Small intestine (tissue), 7 donors: ENCODE data around the gene RAB7A. TPM values are rescaled to one million over a fixed set of nuclear protein-coding genes. Genes with fewer than 3 reads are reported as not detected.
A peak's percentile ranks its signal among the peaks of the same experiment; 100 is the strongest.

Experiments
- DNase-seq, 2 donors: peaks; one replicate each; pipeline versions ENCODE4 v3.0.0 to v3.0.0-alpha.2; 2013
- FAIRE-seq: peaks from 2 replicates; lab custom pipeline; 2012; peaks lifted over from hg19 to GRCh38; lab: Jason Lieb, UNC
- H3K27ac ChIP-seq, 3 donors: one replicate each; pipeline ENCODE4 v1.5.1; 2013; ENCODE audit warnings: low read length in 2 of 3, mild to moderate bottlenecking in 2 of 3, control low read depth in 1 of 3, inconsistent platforms in 1 of 3, low read depth in 1 of 3, moderate library complexity in 1 of 3
- H3K27me3 ChIP-seq, 3 donors: one replicate each; pipeline ENCODE4 v1.6.1; 2013; ENCODE audit warnings: low read length in 3 of 3, inconsistent platforms in 1 of 3; ENCODE audit not compliant: control insufficient read depth in 3 of 3, insufficient read depth in 3 of 3
- H3K36me3 ChIP-seq, 3 donors: one replicate each; pipeline ENCODE4 v1.6.1; 2013; ENCODE audit warnings: low read length in 3 of 3, inconsistent platforms in 1 of 3, low read depth in 1 of 3, mild to moderate bottlenecking in 1 of 3, moderate library complexity in 1 of 3; ENCODE audit not compliant: control insufficient read depth in 3 of 3, insufficient read depth in 2 of 3
- H3K4me1 ChIP-seq, 3 donors: one replicate each; pipeline ENCODE4 v1.6.1; 2013; ENCODE audit warnings: low read length in 2 of 3, inconsistent platforms in 1 of 3, low read depth in 1 of 3, mild to moderate bottlenecking in 1 of 3, moderate library complexity in 1 of 3; ENCODE audit not compliant: control insufficient read depth in 3 of 3, insufficient read depth in 2 of 3
- H3K4me3 ChIP-seq, 3 donors: one replicate each; pipeline ENCODE4 v1.5.1; 2013; ENCODE audit warnings: low read length in 3 of 3, control low read depth in 1 of 3, inconsistent platforms in 1 of 3, low read depth in 1 of 3, mild to moderate bottlenecking in 1 of 3, moderate library complexity in 1 of 3
- H3K9me3 ChIP-seq, 2 donors: one replicate each; pipeline ENCODE4 v1.6.1; 2013; ENCODE audit warnings: low read depth in 1 of 2, low read length in 1 of 2; ENCODE audit not compliant: control insufficient read depth in 2 of 2, insufficient read depth in 1 of 2
- WGBS, 3 donors: extraction: QIAGEN DNeasy Blood & Tissue Kit; methylation state at CpG; one replicate each; pipeline ENCODE4 v1.1.7; 2013; 5-methylcytosine and 5-hydroxymethylcytosine counted together
- polyA plus RNA-seq, 4 donors: library from polyadenylated mRNA; stranded (reverse) in 3 of 4; unstranded in 1 of 4; fragments of 200-250 nt in 3 of 4; fragments of 120-200 nt in 1 of 4; gene quantifications; one replicate each; pipeline versions ENCODE4 v1.2.1 to v1.2.3, GENCODE V29; 2013
- donor health status: healthy with polysubstance abuse.
- donor health status: control.
- donor health status: control.
- donor health status: Bipolar disorder and iron deficiency.
- donor health status: healthy.

The RAB7A gene
- polyA plus RNA-seq, 4 donors = 141 to 212 (median 165) TPM

DNA sequence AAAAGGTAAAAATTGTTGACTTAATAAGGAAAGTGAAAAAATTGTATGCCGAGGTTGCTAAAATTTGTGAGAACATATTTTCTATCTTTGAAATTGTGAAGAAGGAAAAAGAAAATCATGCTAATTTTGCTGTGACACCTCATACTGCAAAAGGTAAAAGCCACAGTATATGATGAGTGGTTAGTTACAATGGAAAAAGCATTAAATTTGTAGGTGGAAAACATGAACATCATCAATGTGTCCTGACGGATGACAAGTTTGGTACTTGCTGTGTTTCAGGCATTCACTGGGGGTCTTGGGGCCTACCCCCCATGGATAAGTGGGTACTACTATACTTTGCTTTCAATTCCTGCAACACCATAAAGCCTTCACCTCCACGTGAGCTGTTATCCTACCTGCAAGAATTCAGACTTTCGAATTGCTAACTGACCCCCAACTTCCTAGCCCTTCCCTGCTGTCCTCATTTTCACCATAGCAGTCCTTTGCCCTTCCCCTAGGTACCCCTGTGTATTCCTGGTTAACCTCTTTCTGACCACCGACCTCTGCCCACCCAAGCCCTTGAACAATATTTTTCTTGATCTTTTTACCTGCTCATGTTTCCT, 62.4 kb downstream of the RAB7A start:
- DNase-seq = no peak
- no peaks in the 10 kb centered on the region for H3K9me3 ChIP-seq
- H3K4me3 ChIP-seq = no peak overlapping the region
- H3K27ac ChIP-seq = peak overlapping the region in 2 of 3 donors; percentile 1 to 13
- H3K4me1 ChIP-seq = peaks cover under 1 to 6% (median 1%) of the 10 kb centered on the region in 3 donors
- no peak for FAIRE-seq
- peaks cover 0 to 6% (median 0%) of the 10 kb centered on the region in 3 donors for H3K36me3 ChIP-seq
- no peaks in the 10 kb centered on the region for H3K27me3 ChIP-seq
- 80 to 88% (median 82%) methylated on average over 5 of the region's 5 CpGs for WGBS, 3 donors

DNA sequence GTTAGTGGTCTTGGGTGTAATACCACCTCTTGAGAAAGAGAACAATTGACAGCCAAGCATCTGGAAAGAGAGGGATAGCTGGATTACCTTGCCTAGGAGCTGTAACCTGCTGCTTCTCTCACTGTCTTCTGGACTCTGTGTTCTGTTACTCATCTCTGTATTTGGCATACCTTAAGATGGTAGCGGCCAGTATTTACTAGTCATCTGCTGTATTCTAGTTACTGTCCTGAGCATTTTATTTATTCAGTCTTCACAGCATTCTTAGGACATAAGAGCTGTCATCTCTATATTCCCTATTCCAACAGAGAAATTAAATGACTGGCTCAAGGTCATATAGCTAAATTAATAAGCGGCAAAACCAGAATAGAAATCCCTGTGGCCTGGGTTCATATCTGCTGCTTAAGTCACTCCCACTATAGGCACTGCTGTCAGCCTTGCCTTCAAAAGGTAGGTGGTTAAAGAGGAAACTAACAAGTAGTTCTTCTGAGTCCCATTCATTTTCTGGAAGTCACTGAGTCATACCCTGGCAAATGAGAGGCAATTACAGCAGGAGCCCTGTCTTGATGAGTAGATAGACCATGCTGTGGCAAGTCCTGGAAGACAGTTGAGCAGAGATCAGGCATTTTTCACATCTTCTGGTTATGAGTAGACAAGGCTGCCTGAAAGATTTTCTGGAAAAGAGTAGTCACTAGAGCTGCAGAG, 68.2 kb downstream of the RAB7A start:
- peak overlapping the region in 1 of 3 donors; percentile 22 for H3K27ac ChIP-seq
- 88 to 92% (median 89%) methylated on average over 2 of the region's 2 CpGs for WGBS, 3 donors
- FAIRE-seq (no peak), DNase-seq (peak in 1 of 2 donors; percentile 25)
- peaks cover 0 to 11% (median 3%) of the 10 kb centered on the region in 3 donors for H3K4me1 ChIP-seq
- no peaks in the 10 kb centered on the region for H3K27me3 ChIP-seq
- H3K36me3 ChIP-seq = peaks cover 3 to 22% (median 6%) of the 10 kb centered on the region in 3 donors
- no peak overlapping the region for H3K4me3 ChIP-seq
- no peaks in the 10 kb centered on the region for H3K9me3 ChIP-seq

GRCh38 chr3:128794770-128795649, 69.0 kb downstream of the RAB7A start:
- WGBS, 3 donors = 52 to 57% (median 55%) methylated on average over 8 of the region's 8 CpGs
- H3K27ac ChIP-seq = no peak overlapping the region
- FAIRE-seq (no peak), DNase-seq (peak; percentile 76 to 82)
- H3K36me3 ChIP-seq = peaks cover 7 to 25% (median 11%) of the 10 kb centered on the region in 3 donors
- H3K9me3 ChIP-seq = no peaks in the 10 kb centered on the region
- H3K27me3 ChIP-seq = no peaks in the 10 kb centered on the region
- H3K4me1 ChIP-seq = peaks cover 0 to 11% (median 3%) of the 10 kb centered on the region in 3 donors
- H3K4me3 ChIP-seq = no peak overlapping the region

DNA sequence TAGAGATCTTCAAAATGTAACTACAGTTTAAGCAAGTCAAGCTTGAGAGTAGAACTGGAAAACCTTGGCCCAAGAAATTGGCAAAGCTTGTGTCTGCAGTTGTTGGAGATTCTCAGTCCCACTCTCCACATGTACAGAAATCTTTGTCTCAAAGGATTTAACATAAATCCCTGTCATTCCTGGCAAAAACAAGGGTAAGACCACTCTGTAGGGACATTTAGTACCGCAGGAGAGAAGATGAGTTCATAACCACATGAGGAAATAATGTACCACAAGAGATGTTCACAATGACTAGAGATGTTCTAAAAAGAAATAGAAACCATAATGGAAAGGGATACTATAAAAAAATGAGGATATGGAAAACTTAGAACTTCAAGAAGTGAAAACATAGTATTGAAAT, 73.7 kb downstream of the RAB7A start:
- Histone ChIP-seq H3K4me1 (peaks cover 3 to 7% (median 4%) of the 10 kb centered on the region in 3 donors), H3K9me3 (no peaks in the 10 kb centered on the region), H3K27ac (no peak overlapping the region), H3K27me3 (no peaks in the 10 kb centered on the region), H3K36me3 (peaks cover 7 to 32% (median 11%) of the 10 kb centered on the region in 3 donors), H3K4me3 (no peak overlapping the region)
- FAIRE-seq = no peak
- 73 to 79% (median 77%) methylated on average over 1 of the region's 1 CpG for WGBS, 3 donors
- DNase-seq = no peak

- no peak for FAIRE-seq
- H3K9me3 ChIP-seq = no peaks in the 10 kb centered on the region
- no peak overlapping the region for H3K4me3 ChIP-seq
- no peak for DNase-seq
- no peaks in the 10 kb centered on the region for H3K27me3 ChIP-seq
- no peak overlapping the region for H3K27ac ChIP-seq
- 75 to 89% (median 78%) methylated on average over 9 of the region's 9 CpGs for WGBS, 3 donors
- H3K36me3 ChIP-seq = peaks cover 7 to 38% (median 11%) of the 10 kb centered on the region in 3 donors
- H3K4me1 ChIP-seq = peaks cover 3 to 8% (median 4%) of the 10 kb centered on the region in 3 donors
Observed at GRCh38 chr3:128800241-128801187, 74.5 kb downstream of the RAB7A start.

DNA sequence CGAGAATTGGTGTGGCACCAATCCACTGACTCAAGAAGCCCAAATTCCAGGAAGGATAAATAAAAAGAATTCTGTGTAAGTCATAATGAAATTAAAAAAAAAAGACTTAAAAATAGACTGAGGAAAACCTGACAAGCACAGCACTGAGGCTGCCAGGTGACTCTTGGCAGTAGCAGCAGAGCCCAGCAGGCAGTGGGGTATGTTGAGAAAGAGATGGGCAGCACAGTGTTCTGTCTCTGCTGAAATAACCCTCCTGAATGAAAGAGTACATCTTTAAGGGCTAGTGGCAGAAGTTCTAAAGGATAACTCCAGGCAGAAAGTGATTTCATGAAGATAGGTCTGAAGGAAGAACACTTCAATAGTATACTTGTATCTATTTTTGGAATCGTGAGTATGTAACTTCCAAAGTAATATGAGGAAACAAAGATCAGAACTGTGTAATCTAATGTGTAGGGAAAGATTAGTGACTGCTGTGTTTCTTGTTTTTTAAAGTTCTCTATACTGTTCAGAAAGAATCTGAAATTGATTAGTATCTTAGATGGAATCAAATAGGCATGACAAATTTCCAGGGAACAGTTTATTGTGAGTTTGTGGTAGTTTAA, 75.9 kb downstream of the RAB7A start:
- no peak for FAIRE-seq
- Histone ChIP-seq H3K36me3 (peaks cover 7 to 35% (median 9%) of the 10 kb centered on the region in 3 donors), H3K27ac (no peak overlapping the region), H3K27me3 (no peaks in the 10 kb centered on the region), H3K4me1 (peaks cover 3 to 11% (median 4%) of the 10 kb centered on the region in 3 donors), H3K4me3 (no peak overlapping the region), H3K9me3 (no peaks in the 10 kb centered on the region)
- 68 to 79% (median 68%) methylated on average over 2 of the region's 2 CpGs for WGBS, 3 donors
- no peak for DNase-seq

DNA sequence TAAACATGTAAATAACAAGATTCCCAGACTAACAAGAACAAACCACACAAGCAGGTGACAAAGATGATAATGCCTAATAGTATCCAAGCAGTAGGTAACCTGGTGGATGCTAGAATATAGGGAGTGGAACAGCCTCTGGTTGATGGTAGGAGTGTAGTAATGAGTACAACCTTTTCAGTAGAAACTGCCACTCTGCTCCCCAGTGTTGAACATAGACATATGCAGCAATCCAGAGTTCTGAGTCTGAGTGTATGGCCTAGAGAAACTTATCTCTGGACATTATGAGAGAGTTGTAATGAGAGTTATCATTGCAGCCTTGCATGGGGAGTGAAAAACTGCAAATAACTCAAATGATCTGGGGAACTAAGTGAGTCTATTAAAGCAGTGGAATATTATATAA, 77.3 kb downstream of the RAB7A start:
- H3K4me3 ChIP-seq = no peak overlapping the region

More for the DNA sequence above, 77.3 kb downstream of the RAB7A start:
- Histone ChIP-seq H3K9me3 (no peaks in the 10 kb centered on the region), H3K27ac (peak overlapping the region in 1 of 3 donors; percentile 12), H3K36me3 (peaks cover 9 to 38% (median 10%) of the 10 kb centered on the region in 3 donors), H3K4me1 (peaks cover 3 to 11% (median 4%) of the 10 kb centered on the region in 3 donors), H3K27me3 (no peaks in the 10 kb centered on the region)
- FAIRE-seq (no peak), DNase-seq (no peak)
